Measurements from ENCODE around the gene SYMPK.
A peak's percentile ranks its signal among the peaks of the same experiment; 100 is the strongest.
"Not testable (repeated sequence)": the region's sequence is repeated elsewhere in the genome, so short reads cannot be mapped to it uniquely, and the experiment has no call there.

The SYMPK gene

GRCh38 chr19:45816236-45817009 lies 46.5 kb downstream of the SYMPK start:
- no peak overlapping the region for H3K27ac Mint-ChIP-seq
- H3K9me3 Mint-ChIP-seq (ENCODE audit: low read depth) = no peaks in the 10 kb centered on the region
- peaks cover 2% of the 10 kb centered on the region for H3K36me3 Mint-ChIP-seq
- H3K27me3 Mint-ChIP-seq = peaks cover 5% of the 10 kb centered on the region
- H3K4me1 Mint-ChIP-seq (ENCODE audit: low read depth) = peaks cover 4% of the 10 kb centered on the region
- no peak overlapping the region for H3K4me3 Mint-ChIP-seq

DNA sequence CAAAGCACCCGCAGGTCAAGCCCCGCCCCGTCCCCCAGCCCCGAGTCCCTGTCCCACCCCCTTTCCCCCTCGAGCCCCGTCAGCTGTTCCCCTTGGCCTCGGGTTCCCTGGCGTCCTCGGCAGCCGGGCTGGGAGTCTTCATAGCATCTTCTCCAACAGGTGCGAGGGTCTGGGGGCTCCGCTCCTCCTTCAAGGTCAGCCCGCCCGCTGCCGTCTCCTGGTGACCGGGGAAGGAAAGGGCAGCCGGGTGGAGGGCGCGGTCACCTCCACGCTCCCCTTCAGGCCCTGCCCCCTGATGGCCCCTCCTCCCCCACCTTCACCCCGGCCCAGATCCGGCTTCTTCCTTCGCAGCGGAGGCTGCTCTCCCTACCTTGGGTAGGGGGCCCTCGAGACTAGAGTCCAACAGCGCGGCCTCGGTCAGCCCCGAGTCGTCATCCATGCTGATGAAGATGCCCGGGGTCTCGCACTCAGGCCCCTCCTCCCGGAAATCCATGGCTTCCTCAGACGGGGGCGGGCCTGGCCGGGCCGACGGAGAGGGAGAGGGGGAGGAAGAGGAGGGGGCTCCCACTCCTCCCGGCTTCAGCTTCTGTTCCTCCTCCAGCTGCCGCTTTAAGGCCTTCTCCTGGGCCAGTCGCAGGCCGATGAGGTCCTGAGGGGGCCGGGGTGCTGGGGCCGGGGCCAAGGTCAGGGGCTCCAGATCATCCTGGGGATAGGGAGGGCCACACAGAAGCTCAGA lies 47.3 kb downstream of the SYMPK start:
- peak overlapping the region; percentile 40 for H3K4me3 Mint-ChIP-seq
- H3K27me3 Mint-ChIP-seq = peaks cover 7% of the 10 kb centered on the region
- peaks cover 2% of the 10 kb centered on the region for H3K36me3 Mint-ChIP-seq
- H3K9me3 Mint-ChIP-seq (ENCODE audit: low read depth) = no peaks in the 10 kb centered on the region
- peaks cover 4% of the 10 kb centered on the region for H3K4me1 Mint-ChIP-seq (ENCODE audit: low read depth)
- H3K27ac Mint-ChIP-seq = no peak overlapping the region

DNA sequence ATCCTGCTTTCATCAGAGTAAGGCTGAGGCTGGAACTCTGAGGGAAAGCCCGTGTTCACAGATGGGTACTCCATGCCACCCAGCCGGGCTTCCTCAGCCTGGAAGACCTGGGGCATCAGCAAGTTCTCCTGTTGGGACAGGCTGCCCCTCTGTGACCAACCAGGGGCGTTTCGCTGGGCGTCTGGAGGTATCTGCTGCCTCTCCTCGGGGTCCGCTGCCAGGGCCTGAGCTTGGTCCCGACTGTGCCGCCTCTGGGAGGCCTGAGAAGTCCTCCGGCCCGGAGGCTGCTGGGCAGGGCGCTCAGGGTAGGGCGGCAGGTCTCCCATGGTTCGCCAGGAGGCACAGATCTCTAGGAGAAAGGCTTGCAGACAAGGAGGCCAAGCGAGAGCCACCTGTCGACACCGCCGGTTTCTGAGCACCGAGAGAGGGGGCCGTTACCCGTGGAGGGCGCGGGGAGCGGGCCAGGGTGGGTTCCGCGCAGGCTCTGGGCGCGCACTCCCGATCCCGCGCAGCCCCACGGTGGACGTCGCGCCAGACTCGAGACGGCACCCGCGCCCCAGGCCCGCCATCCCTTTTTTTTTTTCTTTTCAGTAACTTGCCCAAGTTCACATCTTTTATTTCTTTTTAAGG lies 48.0 kb downstream of the SYMPK start, which contains the start of gene RSPH6A:
TSS of gene RSPH6A (minus strand) at position 458 of the 630 bp plus-strand sequence. CDS start at position 326, 132 bp downstream.
- H3K9me3 Mint-ChIP-seq (ENCODE audit: low read depth) = no peaks in the 10 kb centered on the region
- H3K27me3 Mint-ChIP-seq = peaks cover 7% of the 10 kb centered on the region
- H3K36me3 Mint-ChIP-seq = peaks cover 2% of the 10 kb centered on the region
- peak within 1 kb of the TSS; percentile 40 for H3K4me3 Mint-ChIP-seq
- no peak within 1 kb of the TSS for H3K27ac Mint-ChIP-seq
- peaks cover 7% of the 10 kb centered on the region for H3K4me1 Mint-ChIP-seq (ENCODE audit: low read depth)

DNA sequence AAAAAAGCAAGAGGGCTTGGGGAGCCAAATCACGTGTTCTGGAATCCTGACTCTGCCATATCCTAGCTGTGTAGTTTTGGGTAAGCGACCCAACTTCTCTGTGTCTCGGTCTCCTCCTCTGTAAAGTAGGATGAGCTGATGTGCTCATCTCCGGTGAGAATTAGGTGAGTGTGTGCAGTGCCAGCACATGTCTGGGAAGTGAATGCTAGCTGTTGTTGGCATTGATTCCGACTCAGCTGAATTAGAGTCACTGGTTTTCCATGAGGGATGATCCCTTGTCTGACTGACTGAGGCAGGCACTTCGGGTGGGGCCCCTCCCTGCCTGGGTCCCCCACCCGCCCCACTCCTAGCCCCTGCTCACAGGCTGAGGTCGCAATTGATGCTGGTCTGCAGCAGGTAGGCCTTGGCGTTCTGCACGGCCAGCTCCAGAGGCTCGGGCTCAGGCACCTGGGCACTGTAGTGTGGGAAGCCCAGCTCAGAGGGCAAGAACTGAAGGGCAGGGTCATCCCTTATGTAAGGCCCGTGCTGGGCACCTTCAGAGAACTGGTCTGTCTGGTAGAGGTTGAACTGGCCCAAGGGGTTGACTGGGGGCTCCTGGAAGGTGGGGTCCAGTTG lies 48.7 kb downstream of the SYMPK start:
- Mint-ChIP-seq H3K27ac (no peak overlapping the region), H3K4me3 (no peak overlapping the region), H3K4me1 (ENCODE audit: low read depth) (peaks cover 12% of the 10 kb centered on the region), H3K9me3 (ENCODE audit: low read depth) (no peaks in the 10 kb centered on the region), H3K36me3 (peaks cover 2% of the 10 kb centered on the region), H3K27me3 (peaks cover 7% of the 10 kb centered on the region)

DNA sequence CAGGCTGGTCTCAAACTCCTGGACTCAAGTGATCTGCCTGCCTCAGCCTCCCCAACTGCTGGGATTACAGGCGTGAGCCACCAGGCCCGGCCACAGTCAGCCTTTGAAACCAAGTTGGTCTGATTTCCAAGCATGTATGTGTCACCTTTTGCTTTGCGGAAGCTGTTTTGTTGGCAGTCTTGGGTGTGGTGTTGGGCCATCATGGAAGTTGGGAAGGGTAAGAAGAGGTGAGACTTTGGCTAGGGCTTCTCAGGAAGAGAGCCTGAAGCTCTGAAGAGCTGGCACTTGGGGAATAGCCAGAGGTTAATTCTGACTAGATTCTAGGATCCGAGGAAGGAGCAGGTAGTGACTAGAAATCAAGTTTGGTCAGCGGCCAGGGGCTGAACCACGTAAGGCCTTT lies 50.6 kb downstream of the SYMPK start:
- no peaks in the 10 kb centered on the region for H3K9me3 Mint-ChIP-seq (ENCODE audit: low read depth)

DNA sequence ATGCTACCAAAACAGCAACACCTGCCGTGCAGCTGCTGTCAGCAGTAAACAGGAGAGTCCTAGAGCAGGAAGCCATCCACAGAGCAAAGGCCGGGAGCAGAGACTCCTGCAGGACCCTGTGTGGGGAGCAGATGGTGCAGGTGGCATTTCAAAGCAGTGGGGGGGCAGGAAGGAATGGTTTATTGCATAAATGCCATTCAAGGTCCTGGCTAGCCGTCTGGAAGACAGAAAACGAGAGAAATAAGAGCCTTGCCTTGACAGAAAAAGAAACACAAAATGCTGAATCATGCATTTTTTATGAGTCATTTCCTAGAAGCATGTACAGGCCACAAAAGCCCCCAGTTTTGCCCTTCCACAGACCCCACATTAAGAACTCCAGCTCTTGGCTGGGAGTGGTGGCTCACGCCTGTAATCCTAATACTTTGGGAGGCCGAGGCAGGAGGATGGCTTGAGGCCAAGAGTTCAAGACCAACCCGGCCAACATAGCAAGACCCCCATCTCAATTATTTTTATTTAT lies 53.2 kb downstream of the SYMPK start:
- Mint-ChIP-seq H3K27me3 (peaks cover 9% of the 10 kb centered on the region), H3K9me3 (ENCODE audit: low read depth) (no peaks in the 10 kb centered on the region), H3K4me1 (ENCODE audit: low read depth) (peaks cover 8% of the 10 kb centered on the region), H3K27ac (no peak overlapping the region), H3K36me3 (peaks cover 2% of the 10 kb centered on the region), H3K4me3 (no peak overlapping the region)

More for the DNA sequence above, 50.6 kb downstream of the SYMPK start:
- peaks cover 2% of the 10 kb centered on the region for H3K36me3 Mint-ChIP-seq
- H3K27ac Mint-ChIP-seq = no peak overlapping the region
- H3K4me1 Mint-ChIP-seq (ENCODE audit: low read depth) = peaks cover 12% of the 10 kb centered on the region
- no peak overlapping the region for H3K4me3 Mint-ChIP-seq
- peaks cover 7% of the 10 kb centered on the region for H3K27me3 Mint-ChIP-seq

DNA sequence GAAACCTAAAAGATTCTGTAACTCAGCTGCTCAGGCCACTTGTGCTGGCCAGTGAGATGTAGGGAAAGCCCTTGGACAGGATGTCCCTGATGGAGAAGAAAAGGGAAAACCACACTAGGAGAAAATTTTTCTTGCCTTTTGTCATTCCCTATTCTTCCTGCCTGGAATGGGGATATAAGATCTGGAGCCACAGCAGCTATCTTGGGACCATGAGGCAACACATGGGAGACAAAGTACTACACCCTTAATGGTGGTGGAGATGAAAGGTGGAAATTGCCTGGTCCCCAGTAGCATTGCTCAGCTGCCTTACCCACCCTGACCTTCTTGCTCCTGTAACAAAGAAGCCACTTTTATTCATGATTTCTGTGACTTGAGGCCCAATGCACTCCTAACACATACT lies 57.2 kb downstream of the SYMPK start:
- Mint-ChIP-seq H3K4me3 (no peak overlapping the region), H3K9me3 (ENCODE audit: low read depth) (no peaks in the 10 kb centered on the region), H3K27me3 (peaks cover 5% of the 10 kb centered on the region), H3K27ac (no peak overlapping the region), H3K4me1 (ENCODE audit: low read depth) (peaks cover 8% of the 10 kb centered on the region), H3K36me3 (no peaks in the 10 kb centered on the region)

- peaks cover 6% of the 10 kb centered on the region for H3K4me1 Mint-ChIP-seq (ENCODE audit: low read depth)
- H3K36me3 Mint-ChIP-seq = no peaks in the 10 kb centered on the region
- no peaks in the 10 kb centered on the region for H3K9me3 Mint-ChIP-seq (ENCODE audit: low read depth)
- H3K27me3 Mint-ChIP-seq = peaks cover 5% of the 10 kb centered on the region
- no peak overlapping the region for H3K4me3 Mint-ChIP-seq
- no peak overlapping the region for H3K27ac Mint-ChIP-seq
Observed at GRCh38 chr19:45804959-45805230, 58.1 kb downstream of the SYMPK start.

- H3K4me3 Mint-ChIP-seq = no peak overlapping the region
- H3K27ac Mint-ChIP-seq = no peak overlapping the region
- H3K36me3 Mint-ChIP-seq = no peaks in the 10 kb centered on the region
- H3K27me3 Mint-ChIP-seq = peaks cover 5% of the 10 kb centered on the region
- H3K9me3 Mint-ChIP-seq (ENCODE audit: low read depth) = no peaks in the 10 kb centered on the region
- peaks cover 1% of the 10 kb centered on the region for H3K4me1 Mint-ChIP-seq (ENCODE audit: low read depth)
Observed at GRCh38 chr19:45804140-45804958, 58.6 kb downstream of the SYMPK start.

DNA sequence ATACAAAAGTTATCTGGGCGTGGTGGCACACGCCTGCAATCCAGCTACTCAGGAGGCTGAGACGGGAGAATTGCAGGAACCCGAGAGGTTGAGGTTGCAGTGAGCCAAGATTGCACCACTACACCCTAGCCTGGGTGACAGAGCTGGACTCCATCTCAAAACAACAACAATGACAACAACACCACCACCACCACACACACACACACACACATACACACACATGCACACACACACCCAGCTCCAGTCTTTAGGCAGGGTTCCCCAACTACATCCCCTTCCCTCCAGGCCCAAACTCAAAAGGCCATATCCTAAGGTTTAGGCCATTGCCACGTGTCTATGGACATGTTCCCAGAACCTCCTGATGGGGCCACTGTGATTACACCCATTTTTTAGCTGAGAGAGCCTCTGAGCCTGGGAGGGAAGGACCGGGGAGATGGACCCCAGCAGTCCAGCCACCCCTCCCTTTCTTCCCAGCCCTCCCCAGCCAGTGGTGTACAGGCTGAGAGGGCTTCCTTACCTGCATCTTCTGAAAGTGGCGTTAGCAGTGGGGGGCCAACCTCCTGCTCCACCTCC lies 61.3 kb downstream of the SYMPK start:
- Mint-ChIP-seq H3K4me1 (ENCODE audit: low read depth) (peaks cover 4% of the 10 kb centered on the region), H3K27ac (no peak overlapping the region), H3K27me3 (peaks cover 14% of the 10 kb centered on the region), H3K4me3 (no peak overlapping the region), H3K36me3 (no peaks in the 10 kb centered on the region), H3K9me3 (ENCODE audit: low read depth) (no peaks in the 10 kb centered on the region)

GRCh38 chr19:45800070-45800553 lies 62.8 kb downstream of the SYMPK start:
- Mint-ChIP-seq H3K27ac (no peak overlapping the region), H3K36me3 (no peaks in the 10 kb centered on the region), H3K9me3 (ENCODE audit: low read depth) (no peaks in the 10 kb centered on the region), H3K4me3 (no peak overlapping the region), H3K4me1 (ENCODE audit: low read depth) (peaks cover 4% of the 10 kb centered on the region), H3K27me3 (peaks cover 14% of the 10 kb centered on the region)

GRCh38 chr19:45799541-45799940 lies 63.4 kb downstream of the SYMPK start:
- H3K9me3 Mint-ChIP-seq (ENCODE audit: low read depth); H3K4me3 Mint-ChIP-seq; H3K36me3 Mint-ChIP-seq; H3K4me1 Mint-ChIP-seq (ENCODE audit: low read depth); H3K27ac Mint-ChIP-seq: not testable (repeated sequence)
- H3K27me3 Mint-ChIP-seq = peaks cover 18% of the 10 kb centered on the region

DNA sequence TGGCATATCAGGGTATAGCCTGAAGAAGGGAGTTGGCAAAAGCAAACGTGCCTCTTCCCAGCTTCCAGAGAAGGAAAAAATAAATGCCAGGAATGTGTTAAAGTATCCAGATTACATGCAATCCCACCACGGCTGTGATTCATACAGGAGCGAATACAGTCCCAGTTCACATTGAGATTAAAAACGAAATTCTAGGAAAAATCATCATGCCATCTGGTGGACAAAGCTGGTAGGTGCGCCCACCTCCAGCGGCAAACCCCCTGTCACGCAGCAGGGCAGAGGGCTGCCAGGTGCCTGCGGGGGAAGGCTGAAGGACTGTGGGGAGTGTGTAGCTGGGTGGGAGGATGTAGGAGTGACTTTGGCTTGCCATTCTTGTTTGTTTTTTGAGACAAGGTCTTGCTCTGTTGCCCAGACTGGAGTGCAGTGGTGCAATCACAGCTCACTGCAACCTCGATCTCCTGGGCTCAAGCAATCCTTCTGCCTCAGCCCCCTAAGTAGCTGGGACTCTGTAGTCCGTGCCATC lies 63.9 kb downstream of the SYMPK start:
- Mint-ChIP-seq H3K9me3 (ENCODE audit: low read depth) (no peaks in the 10 kb centered on the region), H3K27me3 (peaks cover 19% of the 10 kb centered on the region), H3K27ac (no peak overlapping the region), H3K4me3 (no peak overlapping the region), H3K4me1 (ENCODE audit: low read depth) (peaks cover 7% of the 10 kb centered on the region), H3K36me3 (no peaks in the 10 kb centered on the region)

GRCh38 chr19:45794627-45795026 lies 68.3 kb downstream of the SYMPK start:
- no peak overlapping the region for H3K27ac Mint-ChIP-seq
- H3K36me3 Mint-ChIP-seq = peaks cover 3% of the 10 kb centered on the region
- H3K9me3 Mint-ChIP-seq (ENCODE audit: low read depth) = no peaks in the 10 kb centered on the region
- H3K4me3 Mint-ChIP-seq = no peak overlapping the region
- peaks cover 18% of the 10 kb centered on the region for H3K27me3 Mint-ChIP-seq
- H3K4me1 Mint-ChIP-seq (ENCODE audit: low read depth) = peaks cover 35% of the 10 kb centered on the region

All from activated naive CD8-positive, alpha-beta T cell (primary cell).